DMS79 treated with DMSO at 0.1 percent for 48 hours (cell line): ENCODE results near the gene RFFL.

ENCODE experiments used
- DNase-seq: peaks from one replicate; lab custom pipeline; 2025; lab: John Stamatoyannopoulos, UW

The RFFL gene

GRCh38 chr17:35080536-35080935 lies 17.0 kb upstream of the RFFL start:
- no peak for DNase-seq

GRCh38 chr17:35079547-35080423 lies 16.3 kb upstream of the RFFL start:
- no peak for DNase-seq

- no peak for DNase-seq
These were observed 13.4 kb upstream of the RFFL start for GRCh38 chr17:35076874-35077273.

GRCh38 chr17:35074711-35075707 lies 11.5 kb upstream of the RFFL start:
- no peak for DNase-seq

GRCh38 chr17:35073991-35074627 lies 10.6 kb upstream of the RFFL start:
- DNase-seq = no peak

- DNase-seq = no peak
These were observed 9.8 kb upstream of the RFFL start for GRCh38 chr17:35073183-35073790.

GRCh38 chr17:35069311-35069710 lies 5.8 kb upstream of the RFFL start:
- DNase-seq = peak; percentile 31

- DNase-seq = no peak
These were observed 4.7 kb upstream of the RFFL start for GRCh38 chr17:35068249-35068648.

- DNase-seq = no peak
These were observed 2.4 kb upstream of the RFFL start for GRCh38 chr17:35065880-35066279.

GRCh38 chr17:35064516-35065215 lies 1.2 kb upstream of the RFFL start:
- DNase-seq = no peak

- DNase-seq = no peak
These were observed 1.2 kb downstream of the RFFL start for GRCh38 chr17:35062308-35062707.

GRCh38 chr17:35057332-35057915 lies 6.1 kb downstream of the RFFL start:
- peak; percentile 67 for DNase-seq

- no peak for DNase-seq
These were observed 7.5 kb downstream of the RFFL start for GRCh38 chr17:35056013-35056412.

GRCh38 chr17:35053204-35053603 lies 10.3 kb downstream of the RFFL start:
- no peak for DNase-seq

- no peak for DNase-seq
These were observed 10.7 kb downstream of the RFFL start for GRCh38 chr17:35052780-35053179.

- no peak for DNase-seq
These were observed 11.3 kb downstream of the RFFL start for GRCh38 chr17:35052241-35052610.

GRCh38 chr17:35051579-35052240 lies 11.8 kb downstream of the RFFL start:
- no peak for DNase-seq

GRCh38 chr17:35051183-35051578 lies 12.3 kb downstream of the RFFL start:
- DNase-seq = no peak

- DNase-seq = no peak
These were observed 13.3 kb downstream of the RFFL start for GRCh38 chr17:35050170-35050569.

GRCh38 chr17:35048685-35049379 lies 14.7 kb downstream of the RFFL start:
- no peak for DNase-seq
